T-helper 9 cell (primary cell): ENCODE results near the gene FARS2.

Experiments used
- DNase-seq: peaks from one replicate; pipeline ENCODE4 v3.0.0-alpha.2; 2020

The FARS2 gene

GRCh38 chr6:5738211-5738610, 476.9 kb downstream of the FARS2 start:
- DNase-seq = no peak

- DNase-seq = no peak
Measured at GRCh38 chr6:5744497-5744896, 483.2 kb downstream of the FARS2 start.

DNA sequence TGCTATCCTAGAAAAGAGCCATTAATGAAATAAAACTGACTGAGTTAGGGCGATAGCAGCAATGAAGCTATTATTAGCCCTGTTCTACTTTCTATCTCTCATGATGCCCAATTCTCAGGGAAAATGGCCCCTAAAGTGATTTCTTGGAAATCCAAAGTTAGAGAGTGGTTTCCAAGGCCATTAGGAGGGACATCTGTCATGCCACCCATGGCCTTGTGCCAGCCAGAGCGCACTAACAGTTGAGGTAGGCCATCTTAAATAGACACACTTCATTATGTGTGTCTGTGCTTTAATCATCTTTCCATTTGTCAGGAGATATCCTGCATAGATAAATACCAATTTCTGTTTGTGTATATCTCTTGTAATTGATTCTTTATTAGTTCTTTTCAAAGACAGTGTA, 483.8 kb downstream of the FARS2 start:
- DNase-seq = no peak

GRCh38 chr6:5746053-5746758, 484.9 kb downstream of the FARS2 start:
- no peak for DNase-seq

DNA sequence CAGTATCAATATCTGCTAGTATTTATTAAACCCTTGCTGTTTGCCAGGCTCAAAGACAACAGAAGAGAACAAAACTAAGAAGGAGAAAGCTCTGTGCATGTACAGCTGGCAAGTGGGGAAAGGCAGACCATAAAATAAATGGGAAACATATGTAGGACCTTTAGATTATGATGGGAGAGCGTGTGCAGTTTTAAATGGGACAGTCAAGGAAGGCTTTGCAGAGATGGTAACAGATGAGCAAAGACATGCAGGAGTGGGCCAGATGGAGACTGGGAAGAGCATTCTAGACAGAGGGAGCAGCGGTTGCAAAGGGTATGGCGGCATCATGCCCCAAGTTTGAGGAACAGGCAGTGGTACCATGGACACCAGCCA, 485.4 kb downstream of the FARS2 start:
- DNase-seq = no peak

DNA sequence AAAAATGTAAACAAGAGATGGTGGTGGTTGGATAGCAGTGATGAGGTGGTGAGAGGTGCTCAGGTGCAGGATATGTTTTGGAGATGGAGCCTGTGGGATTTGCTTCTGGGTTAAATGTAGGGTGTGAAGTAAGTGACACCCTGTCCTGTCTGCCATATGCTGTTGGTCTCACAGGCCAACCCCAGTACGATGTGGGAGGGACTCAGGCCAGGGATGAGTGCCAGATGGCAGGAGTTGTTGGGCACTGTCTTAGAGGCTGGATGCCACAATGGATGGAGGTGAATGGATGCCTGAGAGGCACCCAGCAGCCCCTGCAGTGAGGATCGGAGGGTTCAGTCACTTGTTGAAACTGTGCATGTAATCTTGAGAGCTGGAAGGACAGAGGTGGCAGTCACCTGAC, 486.1 kb downstream of the FARS2 start:
- no peak for DNase-seq

GRCh38 chr6:5749016-5749650, 487.8 kb downstream of the FARS2 start:
- no peak for DNase-seq

GRCh38 chr6:5749651-5750215, 488.4 kb downstream of the FARS2 start:
- DNase-seq = no peak

- DNase-seq = no peak
Measured at GRCh38 chr6:5751525-5752390, 490.4 kb downstream of the FARS2 start.

DNA sequence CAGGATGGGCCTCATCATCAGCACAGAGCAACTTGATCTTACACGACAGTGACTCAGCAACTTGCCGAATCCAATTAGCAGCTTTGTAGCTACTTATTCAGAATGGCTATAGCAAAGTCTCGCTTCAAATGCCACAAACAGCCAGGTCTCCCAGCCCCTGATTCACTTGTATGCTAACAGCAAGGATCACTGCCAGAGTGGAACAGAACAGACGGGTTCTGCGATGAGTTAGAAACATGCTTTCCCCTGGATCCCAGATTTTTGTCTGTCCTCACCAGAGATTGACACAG, 491.0 kb downstream of the FARS2 start:
- DNase-seq = no peak

GRCh38 chr6:5753209-5753608, 491.9 kb downstream of the FARS2 start:
- no peak for DNase-seq

- DNase-seq = no peak
Measured at GRCh38 chr6:5754904-5755303, 493.6 kb downstream of the FARS2 start.

DNA sequence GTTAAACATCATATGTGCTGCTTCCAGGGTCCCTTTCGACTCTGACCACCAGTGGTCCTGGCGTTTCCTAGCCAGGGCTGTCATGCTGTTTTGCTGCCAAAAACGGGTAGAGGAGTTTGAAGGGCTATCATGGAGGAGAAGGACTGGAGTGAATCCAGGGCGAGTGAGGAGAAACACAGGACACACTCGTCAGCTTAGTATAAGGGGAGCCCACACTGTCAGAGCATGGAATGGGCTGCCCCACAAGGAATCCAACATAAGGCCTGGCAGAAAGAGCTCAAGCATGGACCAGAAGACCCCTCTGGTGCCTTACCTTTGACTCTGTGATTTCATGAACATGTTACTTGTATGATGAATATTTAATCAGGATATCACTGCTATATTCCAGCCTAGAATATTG, 498.3 kb downstream of the FARS2 start:
- no peak for DNase-seq

DNA sequence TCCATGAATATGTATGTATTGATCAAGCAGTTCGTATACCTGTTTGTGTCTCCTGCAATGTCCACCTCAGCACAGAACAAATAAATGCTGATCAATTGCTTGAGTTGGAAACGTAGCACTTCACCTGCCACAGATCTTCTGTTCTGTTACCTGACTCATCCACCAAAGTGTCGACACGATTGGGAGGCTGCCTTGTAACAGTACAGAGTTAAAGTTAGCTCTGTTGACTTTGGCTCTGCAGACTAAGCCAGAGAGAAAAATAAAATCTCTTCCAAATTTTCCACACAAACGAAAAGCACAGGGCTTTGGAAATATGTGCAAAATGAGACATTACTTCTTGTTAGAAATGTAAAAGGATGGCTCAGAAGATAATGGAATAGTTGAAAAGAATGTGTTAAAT, 500.1 kb downstream of the FARS2 start:
- no peak for DNase-seq

DNA sequence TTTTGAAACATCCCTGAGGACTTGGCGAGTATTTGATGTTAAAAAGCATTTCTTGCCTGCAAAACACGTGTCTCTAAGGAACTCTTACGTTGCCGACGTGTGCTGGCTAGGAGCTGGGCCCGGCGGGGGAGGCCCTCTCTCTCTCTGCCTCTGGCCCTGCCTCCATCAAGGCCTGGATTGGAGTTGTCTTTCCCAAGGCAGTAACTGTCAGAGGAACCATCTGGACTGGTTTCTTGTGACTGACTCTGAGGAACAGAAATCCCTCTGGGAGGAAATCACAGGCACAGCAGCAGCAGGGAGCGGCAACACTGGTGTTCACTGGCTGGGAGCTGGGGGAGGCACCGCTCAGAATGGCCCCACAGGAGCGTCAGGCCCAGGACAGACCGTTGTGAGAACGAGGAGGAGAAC, 501.3 kb downstream of the FARS2 start:
- no peak for DNase-seq

GRCh38 chr6:5763407-5763806, 502.1 kb downstream of the FARS2 start:
- DNase-seq = no peak

DNA sequence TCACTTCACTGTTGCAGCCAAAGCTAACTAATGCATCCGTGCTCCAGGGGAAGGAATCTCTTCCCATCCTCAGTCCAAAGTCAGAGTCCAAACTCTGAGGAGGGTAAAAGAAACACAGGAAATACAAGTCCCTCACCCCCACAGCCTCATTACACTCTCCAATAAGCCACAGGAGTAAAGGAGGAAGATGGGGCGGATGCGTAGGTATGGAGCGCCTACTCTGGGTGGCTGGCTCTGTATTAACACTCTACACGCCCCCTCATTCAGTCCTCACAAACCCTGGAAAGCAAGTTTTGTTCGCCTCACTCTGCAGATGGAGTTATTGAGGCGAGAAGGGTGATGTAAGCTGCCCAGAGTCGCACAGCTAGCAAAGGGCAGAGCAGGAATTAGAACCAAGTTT, 502.6 kb downstream of the FARS2 start:
- no peak for DNase-seq

- no peak for DNase-seq
Measured at GRCh38 chr6:5764401-5764955, 503.2 kb downstream of the FARS2 start.

GRCh38 chr6:5765141-5765760, 503.9 kb downstream of the FARS2 start:
- DNase-seq = no peak

DNA sequence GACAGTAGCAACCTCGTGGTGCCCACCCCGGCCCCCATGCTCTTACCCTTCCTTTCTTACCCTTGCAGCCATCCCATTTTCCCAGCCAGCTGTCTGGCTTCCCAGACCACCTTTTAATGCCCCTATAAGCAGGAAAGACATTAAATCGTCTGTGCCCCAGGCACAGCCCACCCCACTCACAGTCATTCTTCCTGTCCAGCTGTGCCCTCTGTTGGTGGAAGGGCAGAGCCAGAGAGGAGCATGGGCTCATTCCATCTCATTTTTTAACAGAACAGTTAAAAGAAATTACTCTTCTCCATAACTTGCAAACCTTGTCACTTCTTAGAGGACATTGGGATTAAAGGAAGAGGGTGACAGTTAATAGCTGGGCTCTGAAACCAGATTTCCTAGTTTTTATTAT, 504.9 kb downstream of the FARS2 start:
- no peak for DNase-seq

DNA sequence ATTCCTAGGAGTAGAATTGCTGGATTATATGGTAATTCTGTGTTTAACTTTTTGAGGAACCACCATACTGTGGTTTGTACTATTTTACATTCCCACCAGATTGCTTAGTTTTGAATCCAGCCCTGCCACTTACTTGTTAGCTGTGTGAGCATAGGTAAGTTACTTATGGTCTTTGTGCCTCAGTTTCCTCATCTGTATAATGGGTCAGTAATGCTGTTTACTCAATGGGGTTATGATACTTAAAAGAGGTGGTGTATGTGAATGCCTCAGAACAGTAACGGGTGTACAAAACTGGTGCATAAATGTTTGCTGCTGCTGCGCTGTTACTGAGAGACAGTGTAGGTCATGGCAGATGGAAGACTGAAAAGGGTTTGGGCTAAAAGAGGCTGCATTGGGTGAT, 506.2 kb downstream of the FARS2 start:
- DNase-seq = no peak

DNA sequence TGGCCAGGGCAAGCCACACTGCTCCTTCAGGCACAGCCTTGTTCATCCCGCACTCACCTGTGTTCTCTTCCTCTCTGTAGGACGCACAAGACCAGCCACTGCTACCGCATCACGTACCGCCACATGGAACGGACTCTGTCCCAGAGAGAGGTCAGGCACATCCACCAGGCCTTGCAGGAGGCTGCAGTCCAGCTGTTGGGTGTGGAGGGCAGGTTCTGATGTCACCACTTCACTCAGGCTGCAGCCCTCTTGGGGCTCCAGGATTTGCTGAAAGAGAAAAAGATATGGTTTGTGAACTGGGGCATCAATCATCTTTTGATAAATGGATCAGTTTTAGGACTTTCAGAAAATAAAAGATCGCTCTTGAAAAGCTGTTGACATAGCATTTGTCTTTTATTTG, 509.9 kb downstream of the FARS2 start:
- DNase-seq = no peak

DNA sequence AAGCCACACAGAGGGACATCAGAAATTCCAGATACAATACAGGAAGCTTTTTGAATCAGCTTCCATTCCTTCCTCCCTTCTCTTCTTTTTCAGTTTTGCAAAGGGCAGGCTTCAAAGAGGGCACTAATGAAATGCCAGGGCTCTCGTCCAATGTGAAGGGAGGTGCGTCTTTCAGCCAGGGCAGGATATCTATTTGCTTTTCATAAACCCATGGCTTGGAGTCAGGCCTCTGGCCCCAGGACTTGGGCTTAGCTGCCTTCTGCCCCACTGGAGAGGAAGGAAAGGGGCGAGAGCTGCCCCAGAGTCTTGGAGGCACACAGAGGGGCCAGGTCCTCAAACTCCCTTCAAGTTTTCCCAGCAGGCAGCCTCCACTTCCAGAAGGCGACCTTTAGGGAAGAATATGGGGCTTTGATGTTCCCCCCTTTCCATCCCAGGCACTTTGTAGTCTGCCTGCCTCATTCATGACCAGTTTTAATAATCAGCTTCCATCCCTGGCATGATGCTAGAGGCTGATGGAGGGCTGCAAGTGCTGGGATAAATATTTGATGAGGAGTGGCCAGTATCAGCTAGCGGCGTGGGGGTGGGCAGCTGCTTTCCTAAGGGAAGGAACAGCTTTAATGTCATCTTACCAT, 510.6 kb downstream of the FARS2 start:
- DNase-seq = no peak
